Fibroblast of pulmonary artery (primary cell): ENCODE results near the gene TMEM89.
A peak's percentile ranks its signal among the peaks of the same experiment; 100 is the strongest.

Experiments used
- DNase-seq: peaks from one replicate; pipeline ENCODE4 v3.0.0-alpha.2; 2010; ENCODE audit warnings: low read depth
- H3K4me3 ChIP-seq: replicated peaks from 2 replicates; pipeline ENCODE4 v1.5.1; 2011; ENCODE audit warnings: low read depth, mild to moderate bottlenecking, control low read depth, low read length, moderate library complexity
- CTCF ChIP-seq: IDR thresholded peaks from 2 replicates; pipeline ENCODE4 v1.5.1; 2011; ENCODE audit warnings: mild to moderate bottlenecking, control low read depth, low read length, inconsistent platforms; ENCODE audit errors: missing control alignments

Gene TMEM89

GRCh38 chr3:48595526-48596121 lies 25.9 kb downstream of the TMEM89 start:
- no peak for TF ChIP-seq CTCF
- DNase-seq = peak; percentile 53
- H3K4me3 ChIP-seq = no peak overlapping the region

GRCh38 chr3:48595075-48595525 lies 26.5 kb downstream of the TMEM89 start, which contains the start of gene COL7A1:
TSS of gene COL7A1 (minus strand) at chr3:48595329. CDS start at chr3:48595159, 170 bp downstream.
- no peak for TF ChIP-seq CTCF
- H3K4me3 ChIP-seq = peak within 1 kb of the TSS; percentile 37
- no peak for DNase-seq

- no peak for TF ChIP-seq CTCF
- no peak for DNase-seq
- H3K4me3 ChIP-seq = peak overlapping the region; percentile 37
Measured at GRCh38 chr3:48594417-48595049, 27.0 kb downstream of the TMEM89 start.

GRCh38 chr3:48593337-48593736 lies 28.2 kb downstream of the TMEM89 start:
- DNase-seq = no peak
- no peak for TF ChIP-seq CTCF
- no peak overlapping the region for H3K4me3 ChIP-seq

- TF ChIP-seq CTCF = no peak
- no peak overlapping the region for H3K4me3 ChIP-seq
- no peak for DNase-seq
Measured at GRCh38 chr3:48592519-48593087, 29.0 kb downstream of the TMEM89 start.

GRCh38 chr3:48591886-48592518 lies 29.6 kb downstream of the TMEM89 start:
- H3K4me3 ChIP-seq = no peak overlapping the region
- no peak for DNase-seq
- no peak for TF ChIP-seq CTCF
